ENCODE measurements around the gene HOXA11.
A peak's percentile ranks its signal among the peaks of the same experiment; 100 is the strongest.

HOXA11 gene

GRCh38 chr7:27151931-27152815, 32.9 kb downstream of the HOXA11 start, which contains the start of gene HOXA3:
HOXA3 (minus strand) TSS chr7:27152583; CDS start chr7:27110640, 41,943 bp downstream.
- DNase-seq, result peak in 3 of 10 donors; percentile 9 to 80 (median 29)
- intact Hi-C loops (cut with DNase I), result no loop called here

- DNase-seq, result peak in 2 of 10 donors; percentile 13 to 69
- intact Hi-C loops (cut with DNase I), result no loop called here
Observed at GRCh38 chr7:27151341-27151930, 33.6 kb downstream of the HOXA11 start.

- peak in 7 of 10 donors; percentile 28 to 85 (median 52) for DNase-seq
- intact Hi-C loops (cut with DNase I), result no loop called here
Observed at GRCh38 chr7:27150568-27151340, 34.3 kb downstream of the HOXA11 start.

GRCh38 chr7:27149842-27150567, 35.0 kb downstream of the HOXA11 start:
- intact Hi-C loops (cut with DNase I), result no loop called here
- DNase-seq, result peak in 3 of 10 donors; percentile 5 to 55 (median 38)

DNA sequence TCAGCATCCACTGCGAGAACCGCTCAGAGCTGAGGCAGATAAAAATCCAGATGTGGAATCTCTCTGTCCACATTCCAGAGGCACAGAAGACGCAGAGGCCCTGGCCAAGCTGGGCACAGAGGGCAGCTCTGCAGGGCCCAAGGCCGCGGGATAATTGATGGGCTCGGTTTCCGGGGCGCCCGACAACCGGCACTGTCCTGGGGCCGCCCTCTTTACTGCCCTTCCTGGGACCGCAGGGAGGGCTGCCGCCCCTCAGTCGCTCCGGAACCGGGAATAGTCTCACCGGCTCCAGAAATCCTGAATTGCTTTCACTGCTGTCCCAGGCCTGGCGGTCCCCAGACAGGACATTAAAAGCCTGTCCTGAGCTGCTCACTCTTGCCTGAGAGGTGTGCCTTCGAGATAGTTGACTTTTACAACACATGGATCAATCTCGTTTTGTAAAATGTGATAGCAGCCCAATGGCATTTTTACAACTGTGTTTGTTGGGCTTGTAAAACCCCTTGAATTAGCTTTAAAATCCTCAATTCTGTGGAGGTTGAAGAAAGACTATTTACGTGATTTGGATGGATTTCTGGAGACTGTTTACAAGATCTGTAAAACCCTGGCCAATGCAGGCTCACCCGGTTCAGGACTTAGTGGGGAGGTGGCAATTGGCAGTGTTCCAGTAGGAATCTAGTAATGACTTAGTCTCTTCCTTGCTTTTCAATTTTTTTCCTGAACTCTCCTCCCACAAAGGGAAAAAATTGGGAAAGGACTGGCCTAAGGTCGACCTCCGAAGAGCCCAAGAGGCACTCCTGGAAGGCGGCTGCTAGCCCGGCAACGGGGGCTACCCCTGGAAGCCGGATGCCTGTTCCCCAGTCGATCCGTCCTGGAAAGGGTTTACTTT, 36.0 kb downstream of the HOXA11 start:
- DNase-seq, result peak in 2 of 10 donors; percentile 62 to 67
- intact Hi-C loops (cut with DNase I), result no loop called here

DNA sequence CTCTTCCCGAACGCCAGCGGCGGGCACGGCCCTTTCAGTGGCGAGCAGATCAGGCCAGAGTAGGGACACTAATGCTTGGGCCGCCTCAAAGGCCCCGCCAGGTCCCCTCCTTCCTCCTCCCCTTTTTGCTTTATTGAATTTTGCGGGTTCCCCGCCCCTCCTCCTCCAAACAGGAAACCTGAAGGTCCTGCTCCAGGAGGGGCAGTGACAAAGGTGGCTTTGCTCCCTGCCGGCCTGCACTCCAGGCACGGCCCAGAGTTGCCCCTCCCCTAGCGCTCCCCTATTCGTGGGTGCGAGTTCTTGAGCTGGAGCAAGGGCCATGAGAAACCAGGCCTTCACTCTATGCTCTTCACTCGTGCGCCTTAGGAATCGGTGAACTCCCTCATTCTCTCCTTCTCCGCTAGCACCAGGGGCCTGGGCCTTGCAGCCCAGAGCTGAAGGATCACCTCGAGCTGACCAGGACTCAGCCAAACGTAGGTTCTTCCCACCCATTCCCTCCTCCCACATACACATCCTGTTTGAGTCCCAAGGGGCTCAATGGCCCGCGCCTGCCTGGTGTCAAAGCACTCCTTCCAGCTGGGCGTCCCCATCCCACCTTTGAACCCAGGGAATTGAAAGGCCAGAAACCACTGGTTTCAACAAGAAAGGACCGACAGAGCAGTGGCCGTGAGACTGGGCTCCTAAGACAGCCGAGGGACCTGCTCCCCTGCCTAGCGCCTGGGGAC, 36.8 kb downstream of the HOXA11 start:
- intact Hi-C loops (cut with DNase I), result no loop called here
- peak in 4 of 10 donors; percentile 8 to 75 (median 41) for DNase-seq

DNA sequence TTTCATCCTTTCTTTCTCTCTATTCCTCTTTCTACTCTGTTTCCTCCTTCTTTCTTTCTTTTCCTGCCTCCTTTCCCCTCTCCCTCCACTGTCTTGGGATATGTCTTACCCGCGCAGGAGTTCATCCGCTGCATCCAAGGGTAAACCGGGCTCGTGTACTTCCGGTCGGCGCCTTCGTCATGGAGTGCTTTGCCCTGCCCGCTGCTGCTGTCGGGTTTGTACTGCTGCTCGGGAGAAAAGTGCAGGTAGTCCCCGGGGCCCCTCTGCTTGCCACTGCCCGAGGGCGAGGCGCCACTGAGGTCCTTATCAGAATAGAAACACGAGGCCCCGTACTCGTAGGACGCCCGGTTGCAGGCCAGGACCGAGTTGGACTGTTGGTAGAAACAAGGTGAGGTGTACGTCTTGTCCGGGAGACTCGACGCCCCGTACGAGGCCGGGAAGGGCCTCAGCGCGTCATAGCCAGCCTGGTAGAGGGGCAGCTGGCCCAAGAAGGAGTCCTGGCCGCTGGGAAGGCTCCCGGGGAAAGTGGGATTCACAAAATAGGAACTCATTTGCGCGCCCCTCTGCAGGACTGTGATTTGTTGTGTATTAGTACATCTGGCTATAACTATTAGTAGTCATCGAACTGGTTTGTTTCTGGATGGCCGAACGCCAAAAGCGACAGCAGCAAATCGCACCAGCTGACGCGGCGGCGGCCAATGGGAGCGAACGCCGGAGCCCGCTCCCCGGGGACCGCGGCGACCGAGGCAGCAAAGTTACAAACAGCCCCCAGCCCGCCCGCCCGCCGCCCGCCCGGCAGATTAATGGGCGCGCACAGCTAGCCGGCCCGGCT, 37.6 kb downstream of the HOXA11 start, which contains the start of gene HOXA6:
HOXA6 (minus strand) TSS at position 576 of the 832 bp plus-strand sequence; CDS start at position 551, 25 bp downstream.
- intact Hi-C loops (cut with DNase I), result no loop called here
- DNase-seq, result peak in 5 of 10 donors; percentile 13 to 69 (median 59)

- peak in 2 of 10 donors; percentile 10 to 42 for DNase-seq
- intact Hi-C loops (cut with DNase I), result no loop called here
Observed at GRCh38 chr7:27146491-27147198, 38.4 kb downstream of the HOXA11 start.

DNA sequence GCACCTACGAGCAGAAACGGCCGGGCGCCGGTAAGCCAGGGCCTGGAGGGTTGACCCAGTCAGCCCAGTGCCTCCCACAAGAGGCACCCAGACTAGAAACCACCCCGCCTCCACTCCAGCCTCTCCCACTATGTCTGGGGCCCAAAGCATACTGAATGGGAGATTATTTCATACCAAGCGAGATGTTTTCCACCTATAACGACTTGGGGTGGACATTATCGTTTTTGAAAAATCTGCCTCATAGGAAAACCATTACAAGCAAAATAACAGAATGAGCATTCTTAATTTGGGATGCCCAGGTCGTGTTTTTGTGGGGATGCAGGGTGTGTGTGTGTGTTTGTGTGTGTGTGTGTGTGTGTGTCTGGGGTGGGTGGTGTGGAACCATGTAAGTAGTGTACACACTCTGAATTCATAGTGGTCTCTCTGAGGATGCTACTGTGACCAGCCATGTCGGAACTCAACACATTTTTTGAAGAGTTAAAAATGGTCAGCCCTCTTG, 39.1 kb downstream of the HOXA11 start:
- intact Hi-C loops (cut with DNase I), result no loop called here
- DNase-seq, result peak in 2 of 10 donors; percentile 64 to 75

DNA sequence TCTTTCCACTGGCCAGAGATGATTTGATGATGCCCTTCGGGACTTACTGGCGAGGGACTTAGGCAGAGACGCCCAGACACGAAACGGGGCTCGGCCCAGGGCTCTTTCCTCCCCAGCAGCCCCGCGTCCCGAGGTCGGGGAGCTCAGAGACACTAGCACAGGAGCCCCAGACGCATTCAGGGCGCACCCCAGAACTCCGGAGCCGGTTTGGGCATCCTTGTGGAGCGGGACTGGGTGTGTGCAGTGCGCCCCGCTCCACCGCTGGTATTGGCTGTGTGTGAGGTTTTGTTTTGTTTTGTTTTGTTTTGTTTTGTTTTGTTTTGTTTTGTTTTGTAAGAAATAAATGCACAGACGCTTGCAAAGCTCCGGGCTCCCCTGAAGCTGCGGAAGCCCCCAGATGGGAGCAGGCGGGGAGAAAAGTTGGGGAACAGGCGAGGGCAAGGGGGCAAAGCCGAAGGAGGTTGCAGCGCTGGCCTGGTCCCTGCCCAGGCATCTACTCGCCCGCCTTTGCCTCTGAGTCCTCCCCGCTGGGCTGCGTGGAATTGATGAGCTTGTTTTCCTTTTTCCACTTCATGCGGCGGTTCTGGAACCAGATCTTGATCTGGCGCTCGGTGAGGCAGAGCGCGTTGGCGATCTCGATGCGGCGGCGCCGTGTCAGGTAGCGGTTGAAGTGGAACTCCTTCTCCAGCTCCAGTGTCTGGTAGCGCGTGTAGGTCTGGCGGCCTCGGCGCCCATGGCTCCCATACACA, 39.7 kb downstream of the HOXA11 start:
- intact Hi-C loops (cut with DNase I), result no loop called here

DNA sequence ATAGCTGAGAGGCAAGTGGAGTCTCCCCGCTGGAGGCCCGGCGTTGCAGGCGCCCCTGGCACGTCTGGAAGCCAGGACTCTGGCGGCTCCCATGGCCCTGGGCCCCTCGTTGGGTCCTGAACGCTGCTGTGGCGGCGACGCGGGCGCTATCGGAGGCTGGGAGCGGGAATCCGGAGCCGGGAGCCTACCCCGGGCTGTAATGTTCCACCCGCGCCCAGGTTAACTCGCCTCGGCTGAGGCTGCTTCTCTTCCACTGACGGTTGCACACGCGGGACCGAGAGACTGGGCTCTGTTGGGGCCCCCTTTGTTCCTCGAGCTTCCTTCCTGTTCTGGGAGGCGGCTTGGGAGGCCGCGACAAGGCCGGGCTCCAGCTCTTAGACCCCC, 40.3 kb downstream of the HOXA11 start:
- intact Hi-C loops (cut with DNase I), result no loop called here
- DNase-seq, result peak in 1 of 10 donors; percentile 35

More for the DNA sequence above, 39.7 kb downstream of the HOXA11 start:
- DNase-seq, result peak in 2 of 10 donors; percentile 10 to 28

DNA sequence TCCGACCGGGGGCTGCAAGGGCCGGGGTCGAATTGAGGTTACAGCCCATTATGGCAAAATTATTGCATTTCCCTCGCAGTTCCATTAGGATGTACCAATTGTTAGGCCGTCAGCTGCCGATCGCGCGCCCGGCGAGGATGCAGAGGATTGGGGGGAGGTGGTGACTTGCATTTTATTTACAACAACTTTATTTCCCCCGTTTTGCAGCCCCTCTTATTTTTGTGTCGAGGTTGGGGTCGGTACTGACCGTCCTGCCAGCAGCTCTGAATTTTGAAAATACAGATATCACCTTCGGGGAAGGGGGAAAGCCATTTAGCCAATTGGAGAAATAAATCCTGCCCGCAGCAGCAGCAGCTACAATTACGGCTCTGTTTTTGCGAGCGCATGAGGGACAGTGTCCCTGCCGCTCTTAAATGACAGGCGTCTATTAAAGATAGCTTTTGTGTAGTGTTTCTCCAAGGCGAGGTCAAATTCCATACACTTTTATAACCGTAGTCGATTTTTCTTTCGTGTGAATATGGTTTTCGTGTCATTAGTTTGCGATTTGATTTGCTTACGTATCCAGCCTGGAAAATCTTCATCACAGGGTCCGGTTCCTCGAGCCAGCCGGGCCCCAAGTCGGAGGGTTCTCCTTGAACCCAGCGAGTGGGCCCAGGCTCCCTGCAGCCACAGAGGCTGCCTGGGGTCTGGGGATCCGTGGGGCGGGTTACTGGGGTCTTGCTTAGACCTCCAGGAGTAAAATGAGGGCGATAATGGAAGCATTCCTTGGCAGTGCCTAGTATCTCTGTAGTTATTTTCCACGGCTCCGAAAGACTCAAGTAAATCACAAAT, 40.9 kb downstream of the HOXA11 start:
- peak in 1 of 10 donors; percentile 52 for DNase-seq
- intact Hi-C loops (cut with DNase I), result no loop called here

- DNase-seq, result peak in 1 of 10 donors; percentile 64
- intact Hi-C loops (cut with DNase I), result no loop called here
Observed at GRCh38 chr7:27143023-27143949, 41.7 kb downstream of the HOXA11 start, which contains the start of gene HOXA5. HOXA5 (minus strand) TSS chr7:27143681; CDS start chr7:27143607, 74 bp downstream.

DNA sequence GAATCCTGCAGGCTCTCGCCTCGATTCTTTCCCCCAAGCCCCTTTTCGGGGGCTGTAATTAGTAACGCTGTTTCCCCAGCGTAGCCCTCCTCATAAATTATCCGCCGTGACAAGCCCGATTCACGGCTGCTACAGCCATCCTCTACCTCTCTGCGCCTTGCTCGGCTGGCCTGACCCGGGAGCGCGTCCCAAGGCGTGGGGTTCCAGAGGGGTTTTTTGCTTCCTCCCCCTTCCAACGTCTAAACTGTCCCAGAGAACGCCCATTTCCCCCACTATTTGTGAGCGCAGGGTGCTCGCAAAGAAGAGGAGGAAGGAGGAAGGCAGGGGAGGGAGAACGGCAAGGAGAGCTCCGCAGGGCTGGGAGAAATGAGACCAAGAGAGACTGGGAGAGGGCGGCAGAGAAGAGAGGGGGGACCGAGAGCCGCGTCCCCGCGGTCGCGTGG, 42.4 kb downstream of the HOXA11 start:
- intact Hi-C loops (cut with DNase I), result no loop called here
- DNase-seq, result peak in 1 of 10 donors; percentile 35

All from posterior cingulate gyrus (tissue), 11 donors.